HCT116 (cell line): ENCODE data around the gene FAIM2. TPM values are rescaled to one million over a fixed set of nuclear protein-coding genes. Genes with fewer than 3 reads are reported as not detected.

ENCODE experiments used
- ATAC-seq: fragments of 200-7000 bp; cut with Tn5 transposase; 2 replicates; pipeline ENCODE4 v1.9.1; 2020; ENCODE audit warnings: mild to moderate bottlenecking, moderate library complexity
- BruUV-seq: library from RNA; stranded (reverse); fragments of 400-500 nt; replicated peaks from 2 replicates; lab custom pipeline; 2021; lab: Mats Ljungman, UMichigan
- CTCF ChIA-PET: fragments of 300-600 bp; sonication (Branson Sonifier 250); formaldehyde crosslinking; loops from one replicate; lab custom pipeline; 2021; ENCODE audit warnings: antibody characterized with exemption; lab: Charles Lee
- POLR2A ChIA-PET: fragments of 300-600, 350-600 bp; sonication (Branson Sonifier 250); formaldehyde crosslinking; loops from one replicate; lab custom pipeline; 2021; ENCODE audit warnings: antibody characterized with exemption; lab: Charles Lee
- RAD21 ChIA-PET, 2 experiments: fragments of 300-600 bp; sonication (Branson Sonifier 250); formaldehyde crosslinking; loops; one replicate each; lab custom pipeline; 2023; ENCODE audit warnings: low total read pairs in 2 of 2; ENCODE audit not compliant: uncharacterized antibody in 2 of 2, unreplicated experiment in 2 of 2, low non-redundant PET in 1 of 2; lab: Charles Lee
- DNase-seq: peaks from one replicate; pipeline ENCODE4 v3.0.0-alpha.2; 2010; ENCODE audit warnings: low read depth, low spot score
- H2AFZ ChIP-seq: fragments of 200-600 bp; shearing (Covaris generic), sonication (generic); 2 replicates; pipeline ENCODE4 v1.6.1; 2017; ENCODE audit warnings: low read depth, mixed run types, mixed read lengths, antibody characterized with exemption, low read length; ENCODE audit not compliant: poor library complexity, severe bottlenecking
- H3K27ac ChIP-seq: 2 replicates; pipeline ENCODE4 v1.5.1; 2012; ENCODE audit warnings: low read depth, low read length
- H3K27me3 ChIP-seq: fragments of 200-600 bp; sonication (generic); 2 replicates; pipeline ENCODE4 v1.6.1; 2016; ENCODE audit warnings: mixed run types, low read length, mixed read lengths; ENCODE audit not compliant: insufficient read depth
- H3K36me3 ChIP-seq, 2 experiments: fragments of 200-500 bp in 1 of 2; fragments of 200-600 bp in 1 of 2; sonication (Bioruptor generic) in 1 of 2; sonication (generic) in 1 of 2; 2 replicates each; pipeline versions ENCODE4 v1.5.1 to v1.6.1; 2014 to 2016; ENCODE audit warnings: low read length in 2 of 2, inconsistent platforms in 1 of 2, mixed read lengths in 1 of 2, mixed run types in 1 of 2; ENCODE audit not compliant: insufficient read depth in 2 of 2, control insufficient read depth in 1 of 2
- H3K4me1 ChIP-seq, 2 experiments: fragments of 200-600 bp in 1 of 2; sonication (generic) in 1 of 2; 2 replicates each; pipeline versions ENCODE4 v1.5.1 to v1.6.1; 2012 to 2017; ENCODE audit warnings: low read length in 2 of 2, inconsistent platforms in 1 of 2, mild to moderate bottlenecking in 1 of 2, mixed read lengths in 1 of 2, mixed run types in 1 of 2, moderate library complexity in 1 of 2; ENCODE audit not compliant: insufficient read depth in 2 of 2, control insufficient read depth in 1 of 2
- H3K4me2 ChIP-seq: fragments of 200-600 bp; sonication (generic); 2 replicates; pipeline ENCODE4 v1.6.1; 2017; ENCODE audit warnings: mixed run types, low read length, mixed read lengths
- H3K4me3 ChIP-seq, 2 experiments: fragments of 200-600 bp in 1 of 2; sonication (generic) in 1 of 2; replicated peaks in 1 of 2; 2 replicates each; pipeline ENCODE4 v1.5.1; 2011 to 2016; ENCODE audit warnings: low read length in 2 of 2, control low read depth in 1 of 2, low read depth in 1 of 2, mild to moderate bottlenecking in 1 of 2, mixed read lengths in 1 of 2, mixed run types in 1 of 2
- H3K79me2 ChIP-seq: fragments of 200-600 bp; sonication (generic); 2 replicates; pipeline ENCODE4 v1.6.1; 2017; ENCODE audit warnings: mild to moderate bottlenecking, mixed run types, low read length, moderate library complexity, mixed read lengths; ENCODE audit not compliant: insufficient read depth
- H3K9ac ChIP-seq: fragments of 200-600 bp; sonication (generic); 2 replicates; pipeline ENCODE4 v1.6.1; 2016; ENCODE audit warnings: low read length, mixed read lengths
- H3K9me2 ChIP-seq: fragments of 200-600 bp; sonication (generic), shearing (Covaris generic); 2 replicates; pipeline ENCODE4 v1.6.1; 2017; ENCODE audit warnings: mixed run types, mild to moderate bottlenecking, moderate library complexity; ENCODE audit not compliant: insufficient read depth
- H3K9me3 ChIP-seq, 2 experiments: fragments of 200-500 bp in 1 of 2; fragments of 200-600 bp in 1 of 2; sonication (Bioruptor generic) in 1 of 2; sonication (generic) in 1 of 2; 2 replicates each; pipeline ENCODE4 v1.6.1; 2014 to 2017; ENCODE audit warnings: low read length in 2 of 2, mixed read lengths in 2 of 2, inconsistent platforms in 1 of 2, low read depth in 1 of 2, mild to moderate bottlenecking in 1 of 2, mixed run types in 1 of 2, moderate library complexity in 1 of 2; ENCODE audit not compliant: control insufficient read depth in 1 of 2, insufficient read depth in 1 of 2
- H4K20me1 ChIP-seq: fragments of 200-600 bp; sonication (generic), shearing (Covaris generic); 2 replicates; pipeline ENCODE4 v1.6.1; 2017; ENCODE audit warnings: mixed run types, mild to moderate bottlenecking, moderate library complexity; ENCODE audit not compliant: insufficient read depth
- ATF3 ChIP-seq: IDR thresholded peaks from 2 replicates; pipeline ENCODE4 v1.6.1; 2012
- CBX3 ChIP-seq: IDR thresholded peaks from 2 replicates; pipeline ENCODE4 v1.6.1; 2012; ENCODE audit warnings: low read depth
- CEBPB ChIP-seq: IDR thresholded peaks from 2 replicates; pipeline ENCODE4 v1.6.1; 2012; ENCODE audit warnings: low read depth
- EGR1 ChIP-seq: IDR thresholded peaks from 2 replicates; pipeline ENCODE4 v1.6.1; 2012; ENCODE audit warnings: low read depth
- EZH2 ChIP-seq: fragments of 200-600 bp; sonication (generic); IDR thresholded peaks from 2 replicates; pipeline ENCODE4 v1.6.1; 2017; ENCODE audit warnings: antibody characterized with exemption, mixed run types
- EZH2phosphoT487 ChIP-seq: fragments of 200-600 bp; IDR thresholded peaks from 2 replicates; pipeline ENCODE4 v1.6.1; 2018; ENCODE audit warnings: antibody characterized with exemption, borderline replicate concordance
- JUND ChIP-seq: IDR thresholded peaks from 2 replicates; pipeline ENCODE4 v1.6.1; 2012
- POLR2A ChIP-seq: IDR thresholded peaks from 2 replicates; pipeline ENCODE4 v1.7.0; 2011; ENCODE audit warnings: borderline replicate concordance; ENCODE audit not compliant: insufficient read depth, insufficient read length; ENCODE audit errors: extremely low read depth
- SIN3A ChIP-seq: IDR thresholded peaks from 2 replicates; pipeline ENCODE4 v1.6.1; 2012; ENCODE audit warnings: low read depth
- TCF7L2 ChIP-seq: IDR thresholded peaks from 2 replicates; pipeline ENCODE4 v1.7.0; 2011; ENCODE audit warnings: borderline replicate concordance, inconsistent platforms; ENCODE audit not compliant: insufficient read depth, insufficient read length; ENCODE audit errors: extremely low read depth
- ZNF274 ChIP-seq: fragments of 200-500 bp; sonication (Bioruptor generic); IDR thresholded peaks from 2 replicates; pipeline ENCODE4 v1.6.1; 2014; ENCODE audit warnings: mild to moderate bottlenecking, low read depth, low read length, inconsistent platforms
- intact Hi-C: fragments of 100-400 bp; cut with micrococcal nuclease; formaldehyde crosslinking; loops from 2 replicates; pipeline ENCODE4 v1.10.0; 2022
- total RNA-seq: library from RNA; stranded (reverse); gene quantifications from one replicate; pipeline ENCODE4 v1.2.1, GENCODE V29; 2021; ENCODE audit not compliant: unreplicated experiment
- TF ChIP-seq, protein P1 (sequence below), 3 experiments: fragments of 200-600 bp in 1 of 3; sonication (generic) in 1 of 3; IDR thresholded peaks in 2 of 3; conservative IDR thresholded peaks in 1 of 3; 2 replicates each; pipeline ENCODE4 v1.5.1; 2012 to 2017; ENCODE audit warnings: low read depth in 2 of 3, low read length in 2 of 3, antibody characterized with exemption in 1 of 3, borderline replicate concordance in 1 of 3, control low read depth in 1 of 3, mild to moderate bottlenecking in 1 of 3, mixed read lengths in 1 of 3, mixed run types in 1 of 3, moderate library complexity in 1 of 3; ENCODE audit not compliant: insufficient read depth in 1 of 3
- TF ChIP-seq, protein P2 (sequence below): IDR thresholded peaks from 2 replicates; pipeline ENCODE4 v1.6.1; 2012; ENCODE audit warnings: low read depth
- TF ChIP-seq, protein P3 (sequence below): IDR thresholded peaks from 2 replicates; pipeline ENCODE4 v1.6.1; 2012

FAIM2 gene
- total RNA-seq, 1 experiment from 2014 or later = not detected

DNA sequence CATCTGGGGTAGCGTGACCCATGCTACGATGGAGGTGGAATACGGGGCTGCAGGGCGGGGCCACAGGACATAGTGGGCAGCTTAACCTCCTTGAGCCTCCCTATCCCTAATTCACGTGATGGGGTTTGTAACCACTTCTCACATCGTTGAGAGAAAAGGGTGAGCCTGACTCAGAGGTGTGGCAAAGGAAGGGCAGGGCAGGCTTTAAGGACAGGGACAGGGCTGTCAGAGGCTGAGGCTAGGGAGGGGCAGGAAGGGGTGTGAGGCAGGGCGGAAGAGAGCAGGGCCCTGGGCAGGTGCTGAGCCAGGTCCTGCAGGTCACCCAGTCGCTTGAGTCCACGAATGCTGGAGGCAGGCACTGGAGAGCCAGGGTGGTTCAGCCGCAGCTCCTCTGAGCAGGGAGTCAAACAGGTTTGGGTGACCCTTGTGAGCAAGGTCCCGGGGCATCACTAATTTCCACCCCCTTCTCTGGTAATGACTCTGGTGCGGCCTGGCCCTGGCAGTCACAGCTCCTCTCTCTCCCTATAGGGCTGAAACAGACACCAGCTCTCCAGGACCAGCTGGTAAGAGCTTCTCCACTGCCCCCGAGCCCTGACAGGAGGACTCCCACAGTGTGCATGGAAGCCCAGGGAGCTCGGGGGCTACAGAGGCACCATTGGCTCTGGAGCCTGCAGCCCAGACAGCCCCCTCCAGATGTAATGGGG, 39.4 kb upstream of the FAIM2 start:
- RAD21 ChIA-PET = no interaction called here

GRCh38 chr12:49942512-49942893, 38.8 kb upstream of the FAIM2 start:
- Histone ChIP-seq H3K4me2 (no peak overlapping the region), H3K36me3 (no peaks in the 10 kb centered on the region), H3K9ac (no peak overlapping the region), H4K20me1 (no peaks in the 10 kb centered on the region), H3K4me3 (no peak overlapping the region), H3K9me3 (no peaks in the 10 kb centered on the region), H3K27ac (no peak overlapping the region), H2AFZ (no peak overlapping the region), H3K9me2 (no peaks in the 10 kb centered on the region), H3K27me3 (no peaks in the 10 kb centered on the region), H3K79me2 (no peaks in the 10 kb centered on the region), H3K4me1 (peaks cover 3 to 13% of the 10 kb centered on the region in 2 experiments; a peak in 3 of 4 replicates)
- ATAC-seq = no peak
- ChIA-PET RAD21 (no interaction called here), POLR2A (no interaction called here), CTCF (no interaction called here)
- intact Hi-C loops = no loop called here
- BruUV-seq = no TSS peak
- DNase-seq = no peak
- TF ChIP-seq CEBPB (no peak), JUND (no peak), TCF7L2 (no peak), CBX3 (no peak), POLR2A (no peak), EZH2phosphoT487 (no peak), SIN3A (no peak), ZNF274 (no peak), ATF3 (no peak), EZH2 (no peak)
- TF ChIP-seq, protein P1, sequence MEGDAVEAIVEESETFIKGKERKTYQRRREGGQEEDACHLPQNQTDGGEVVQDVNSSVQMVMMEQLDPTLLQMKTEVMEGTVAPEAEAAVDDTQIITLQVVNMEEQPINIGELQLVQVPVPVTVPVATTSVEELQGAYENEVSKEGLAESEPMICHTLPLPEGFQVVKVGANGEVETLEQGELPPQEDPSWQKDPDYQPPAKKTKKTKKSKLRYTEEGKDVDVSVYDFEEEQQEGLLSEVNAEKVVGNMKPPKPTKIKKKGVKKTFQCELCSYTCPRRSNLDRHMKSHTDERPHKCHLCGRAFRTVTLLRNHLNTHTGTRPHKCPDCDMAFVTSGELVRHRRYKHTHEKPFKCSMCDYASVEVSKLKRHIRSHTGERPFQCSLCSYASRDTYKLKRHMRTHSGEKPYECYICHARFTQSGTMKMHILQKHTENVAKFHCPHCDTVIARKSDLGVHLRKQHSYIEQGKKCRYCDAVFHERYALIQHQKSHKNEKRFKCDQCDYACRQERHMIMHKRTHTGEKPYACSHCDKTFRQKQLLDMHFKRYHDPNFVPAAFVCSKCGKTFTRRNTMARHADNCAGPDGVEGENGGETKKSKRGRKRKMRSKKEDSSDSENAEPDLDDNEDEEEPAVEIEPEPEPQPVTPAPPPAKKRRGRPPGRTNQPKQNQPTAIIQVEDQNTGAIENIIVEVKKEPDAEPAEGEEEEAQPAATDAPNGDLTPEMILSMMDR (IDR thresholded peaks at IDR 0.05 in 2 of 3, conservative IDR thresholded peaks at IDR 0.05 in 1 of 3; ENCODE audit: borderline replicate concordance in 1 of 3, insufficient read depth in 1 of 3, low read depth in 2 of 3, low read length in 2 of 3) = no peak
- TF ChIP-seq, protein P2, sequence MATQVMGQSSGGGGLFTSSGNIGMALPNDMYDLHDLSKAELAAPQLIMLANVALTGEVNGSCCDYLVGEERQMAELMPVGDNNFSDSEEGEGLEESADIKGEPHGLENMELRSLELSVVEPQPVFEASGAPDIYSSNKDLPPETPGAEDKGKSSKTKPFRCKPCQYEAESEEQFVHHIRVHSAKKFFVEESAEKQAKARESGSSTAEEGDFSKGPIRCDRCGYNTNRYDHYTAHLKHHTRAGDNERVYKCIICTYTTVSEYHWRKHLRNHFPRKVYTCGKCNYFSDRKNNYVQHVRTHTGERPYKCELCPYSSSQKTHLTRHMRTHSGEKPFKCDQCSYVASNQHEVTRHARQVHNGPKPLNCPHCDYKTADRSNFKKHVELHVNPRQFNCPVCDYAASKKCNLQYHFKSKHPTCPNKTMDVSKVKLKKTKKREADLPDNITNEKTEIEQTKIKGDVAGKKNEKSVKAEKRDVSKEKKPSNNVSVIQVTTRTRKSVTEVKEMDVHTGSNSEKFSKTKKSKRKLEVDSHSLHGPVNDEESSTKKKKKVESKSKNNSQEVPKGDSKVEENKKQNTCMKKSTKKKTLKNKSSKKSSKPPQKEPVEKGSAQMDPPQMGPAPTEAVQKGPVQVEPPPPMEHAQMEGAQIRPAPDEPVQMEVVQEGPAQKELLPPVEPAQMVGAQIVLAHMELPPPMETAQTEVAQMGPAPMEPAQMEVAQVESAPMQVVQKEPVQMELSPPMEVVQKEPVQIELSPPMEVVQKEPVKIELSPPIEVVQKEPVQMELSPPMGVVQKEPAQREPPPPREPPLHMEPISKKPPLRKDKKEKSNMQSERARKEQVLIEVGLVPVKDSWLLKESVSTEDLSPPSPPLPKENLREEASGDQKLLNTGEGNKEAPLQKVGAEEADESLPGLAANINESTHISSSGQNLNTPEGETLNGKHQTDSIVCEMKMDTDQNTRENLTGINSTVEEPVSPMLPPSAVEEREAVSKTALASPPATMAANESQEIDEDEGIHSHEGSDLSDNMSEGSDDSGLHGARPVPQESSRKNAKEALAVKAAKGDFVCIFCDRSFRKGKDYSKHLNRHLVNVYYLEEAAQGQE = no peak

More for the DNA sequence above, 39.4 kb upstream of the FAIM2 start:
- Histone ChIP-seq H3K9ac (no peak overlapping the region), H3K79me2 (no peaks in the 10 kb centered on the region), H3K4me1 (peaks cover 3 to 13% of the 10 kb centered on the region in 2 experiments; a peak in 3 of 4 replicates), H3K27ac (no peak overlapping the region), H3K9me3 (no peaks in the 10 kb centered on the region), H3K9me2 (no peaks in the 10 kb centered on the region), H3K27me3 (no peaks in the 10 kb centered on the region), H4K20me1 (no peaks in the 10 kb centered on the region), H3K4me3 (no peak overlapping the region), H2AFZ (no peak overlapping the region), H3K36me3 (no peaks in the 10 kb centered on the region), H3K4me2 (no peak overlapping the region)
- ATAC-seq (no peak), DNase-seq (no peak)
- ChIA-PET CTCF (no interaction called here), POLR2A (no interaction called here)
- intact Hi-C loops = no loop called here
- no peak for TF ChIP-seq SIN3A
- TF ChIP-seq EGR1 = no peak
- no peak for TF ChIP-seq TCF7L2
- no peak for TF ChIP-seq CBX3
- TF ChIP-seq, protein P3, sequence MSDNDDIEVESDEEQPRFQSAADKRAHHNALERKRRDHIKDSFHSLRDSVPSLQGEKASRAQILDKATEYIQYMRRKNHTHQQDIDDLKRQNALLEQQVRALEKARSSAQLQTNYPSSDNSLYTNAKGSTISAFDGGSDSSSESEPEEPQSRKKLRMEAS = no peak
- BruUV-seq = no TSS peak
